ENCODE data around the gene UBE2D2.

- no peak for TF ChIP-seq CTCF (IDR thresholded peaks at IDR 0.05)
- no peak for TF ChIP-seq POLR2A (IDR thresholded peaks at IDR 0.05)
These were observed 101.5 kb downstream of the UBE2D2 start for GRCh38 chr5:139662617-139663016.
